K562 (cell line): ENCODE results near the gene GFRA1. TPM values are rescaled to one million over a fixed set of nuclear protein-coding genes. Genes with fewer than 3 reads are reported as not detected.

Experiments
- ATAC-seq: fragments of 200-7000 bp; cut with Tn5 transposase; 3 replicates; pipeline ENCODE4 v1.9.1; 2020; ENCODE audit warnings: moderate library complexity
- BruUV-seq: library from RNA; stranded (reverse); fragments of 400-500 nt; replicated peaks from 2 replicates; lab custom pipeline; 2021; lab: Mats Ljungman, UMichigan
- CTCF ChIA-PET: fragments of 300-600 bp; formaldehyde crosslinking; extraction: SDS; loops from one replicate; lab custom pipeline; 2021; ENCODE audit warnings: low intra/inter-chr PET ratio; lab: Yijun Ruan, JAX
- POLR2A ChIA-PET: fragments of 300-600, 350-650 bp; sonication (Branson Sonifier 250); formaldehyde crosslinking; extraction: SDS; loops from one replicate; lab custom pipeline; 2021; ENCODE audit warnings: antibody characterized with exemption, inconsistent platforms; lab: Yijun Ruan, JAX
- DNase-seq, 4 experiments: peaks; one replicate each; pipeline versions ENCODE4 v3.0.0 to v3.0.0-alpha.2; 2011 to 2018; ENCODE audit warnings: low spot score in 3 of 4, mixed read lengths in 3 of 4; ENCODE audit errors: extremely low read depth in 1 of 4
- FAIRE-seq: peaks from 2 replicates; lab custom pipeline; 2011; peaks lifted over from hg19 to GRCh38; lab: Jason Lieb, UNC
- H2AFZ ChIP-seq: 2 replicates; pipeline ENCODE4 v1.6.0; 2011; ENCODE audit warnings: low read depth, low read length, control low read depth, inconsistent platforms
- H3K27ac ChIP-seq: fragments of 200-600 bp; 3 replicates; pipeline ENCODE4 v1.8.0; 2011; ENCODE audit warnings: low read depth, mild to moderate bottlenecking, control low read depth, inconsistent platforms, low read length, moderate library complexity, mixed read lengths; ENCODE audit errors: extremely low read depth
- H3K27me3 ChIP-seq, 2 experiments: fragments of 300-600 bp in 1 of 2; 2 replicates in 1 of 2; 3 replicates in 1 of 2; pipeline versions ENCODE4 v1.6.0 to v1.8.0; 2011; ENCODE audit warnings: inconsistent platforms in 2 of 2, low read length in 2 of 2, mild to moderate bottlenecking in 1 of 2, mixed read lengths in 1 of 2, moderate library complexity in 1 of 2; ENCODE audit not compliant: control insufficient read depth in 2 of 2, insufficient read depth in 2 of 2
- H3K36me3 ChIP-seq: fragments of 300-600 bp; 3 replicates; pipeline ENCODE4 v1.8.0; 2011; ENCODE audit warnings: mild to moderate bottlenecking, low read length, inconsistent platforms; ENCODE audit not compliant: control insufficient read depth, insufficient read depth
- H3K4me1 ChIP-seq, 2 experiments: fragments of 200-600 bp in 1 of 2; replicated peaks in 1 of 2; 2 replicates in 1 of 2; 3 replicates in 1 of 2; pipeline versions ENCODE4 v1.5.1 to v1.8.0; 2011; ENCODE audit warnings: inconsistent platforms in 2 of 2, low read length in 2 of 2, mild to moderate bottlenecking in 1 of 2, mixed read lengths in 1 of 2, moderate library complexity in 1 of 2; ENCODE audit not compliant: control insufficient read depth in 2 of 2, insufficient read depth in 2 of 2
- H3K4me2 ChIP-seq: 2 replicates; pipeline ENCODE4 v1.6.1; 2011; ENCODE audit warnings: low read length, control low read depth, inconsistent platforms, mixed read lengths; ENCODE audit not compliant: insufficient read depth
- H3K4me3 ChIP-seq: fragments of 200-600 bp; sonication (generic), shearing (Covaris generic); 2 replicates; pipeline ENCODE4 v1.5.1; 2016; ENCODE audit warnings: control low read depth, inconsistent platforms
- H3K79me2 ChIP-seq: fragments of 200-600 bp; 3 replicates; pipeline ENCODE4 v1.8.0; 2011; ENCODE audit warnings: low read length, inconsistent platforms; ENCODE audit not compliant: control insufficient read depth, insufficient read depth
- H3K9ac ChIP-seq, 2 experiments: 2 replicates each; pipeline versions ENCODE4 v1.6.0 to v1.6.1; 2011; ENCODE audit warnings: low read depth in 2 of 2, low read length in 2 of 2, control low read depth in 1 of 2, inconsistent platforms in 1 of 2, mild to moderate bottlenecking in 1 of 2, mixed read lengths in 1 of 2; ENCODE audit not compliant: insufficient read depth in 1 of 2
- H3K9me1 ChIP-seq: one replicate; pipeline ENCODE4 v1.6.0; 2011; ENCODE audit warnings: inconsistent platforms, mild to moderate bottlenecking, low read length, moderate library complexity; ENCODE audit not compliant: control insufficient read depth, insufficient read depth
- H3K9me3 ChIP-seq: replicated peaks from 2 replicates; pipeline ENCODE4 v1.5.1; 2011; ENCODE audit warnings: low read depth, low read length, inconsistent platforms; ENCODE audit not compliant: control insufficient read depth, insufficient read depth
- H4K20me1 ChIP-seq: replicated peaks from 2 replicates; pipeline ENCODE4 v1.6.1; 2011; ENCODE audit warnings: low read length, inconsistent platforms, mixed read lengths; ENCODE audit not compliant: control insufficient read depth, insufficient read depth
- EP400 ChIP-seq: fragments of 450-650 bp; IDR thresholded peaks from 2 replicates; pipeline ENCODE4 v1.6.1; 2017; ENCODE audit warnings: antibody characterized with exemption, mild to moderate bottlenecking, moderate library complexity
- MLX ChIP-seq, 2 experiments: fragments of 450-650 bp in 1 of 2; sonication (generic) in 1 of 2; formaldehyde crosslinking; conservative IDR thresholded peaks; 2 replicates each; pipeline versions ENCODE4 v1.4.0 to v1.8.1; 2020 to 2022; ENCODE audit warnings: mild to moderate bottlenecking in 1 of 2, missing genetic modification reagents in 1 of 2
- NFE2 ChIP-seq: IDR thresholded peaks from 2 replicates; pipeline ENCODE4 v1.6.1; 2014; ENCODE audit warnings: antibody characterized with exemption, low read depth
- RBM25 ChIP-seq: fragments of 200-400 bp; formaldehyde crosslinking; IDR thresholded peaks from 2 replicates; pipeline ENCODE4 v1.6.1; 2018; ENCODE audit warnings: low read length, low read depth, moderate library complexity; ENCODE audit not compliant: severe bottlenecking
- ZFP36 ChIP-seq: fragments of 150-350 bp; IDR thresholded peaks from 2 replicates; pipeline ENCODE4 v1.6.1; 2018; ENCODE audit warnings: low read length, low read depth; ENCODE audit not compliant: partially characterized antibody
- ZNF764 ChIP-seq: fragments of 250-450 bp; sonication (Bioruptor Pico); IDR thresholded peaks from 2 replicates; pipeline ENCODE4 v1.4.0; 2020; ENCODE audit warnings: low read depth, mild to moderate bottlenecking, moderate library complexity
- WGBS: fragments of 100-300 bp; shearing (Covaris generic); methylation state at CpG from one replicate; pipeline ENCODE4 v1.1.6; 2016; ENCODE audit warnings: low coverage, mixed read lengths; ENCODE audit not compliant: insufficient coverage; ENCODE audit errors: missing lambda C conversion rate; 5-methylcytosine and 5-hydroxymethylcytosine counted together
- in situ Hi-C: fragments of 300-500 bp; cut with MboI; formaldehyde crosslinking; loops from 4 replicates; pipeline ENCODE4 v1.15.0; 2018; ENCODE audit warnings: inconsistent platforms, mixed read lengths
- intact Hi-C: fragments of 100-400 bp; cut with micrococcal nuclease; formaldehyde crosslinking; loops from 2 replicates; pipeline ENCODE4 v1.14.2; 2022
- polyA plus RNA-seq, 8 experiments: library from polyadenylated mRNA; depleted of rRNA in 4 of 8; stranded (reverse) in 5 of 8; unstranded in 3 of 8; fragments of >200 nt; fragmentation: Nextera tagmentation in 2 of 8; fragmentation: Illumina TruSeq in 1 of 8; extraction: Ambion mirVana in 2 of 8; extraction: Trizol in 1 of 8; gene quantifications; 2 replicates each; pipeline versions ENCODE4 v1.2.1 to v1.2.3, GENCODE V29; 2011 to 2014; ENCODE audit warnings: inconsistent platforms in 1 of 8, missing spikeins in 1 of 8
- total RNA-seq, 7 experiments: library from RNA; depleted of rRNA in 6 of 7; stranded (reverse); fragments of >200 nt in 6 of 7; fragmentation: Illumina TruSeq in 2 of 7; extraction: Trizol in 2 of 7; gene quantifications; 2 replicates each; pipeline versions ENCODE4 v1.2.1 to v1.2.3, GENCODE V29; 2011 to 2021; ENCODE audit warnings: low replicate concordance in 1 of 7

The GFRA1 gene
- total and polyA plus RNA-seq, 9 of the 15 experiments (the other 6 are each of a cell fraction or from before 2014, with no cell fraction given) = 0.04 TPM; not detected in 8

GRCh38 chr10:116259638-116260037 is 13.4 kb downstream of the GFRA1 start:
- H4K20me1 ChIP-seq = no peaks in the 10 kb centered on the region

GRCh38 chr10:116257785-116258184 is 15.2 kb downstream of the GFRA1 start:
- Histone ChIP-seq H3K36me3 (no peaks in the 10 kb centered on the region), H3K27ac (no peak overlapping the region), H4K20me1 (no peaks in the 10 kb centered on the region), H3K9me3 (no peaks in the 10 kb centered on the region), H3K27me3 (no peaks in the 10 kb centered on the region), H3K9me1 (no peaks in the 10 kb centered on the region), H3K4me2 (no peak overlapping the region), H2AFZ (no peak overlapping the region), H3K9ac (no peak overlapping the region)
- ChIA-PET POLR2A (no interaction called here), CTCF (no interaction called here)
- FAIRE-seq (no peak), ATAC-seq (no peak), DNase-seq (no peak)
- BruUV-seq = no TSS peak
- TF ChIP-seq EP400 (no peak), MLX (CRISPR knock-in tag; conservative IDR thresholded peaks at IDR 0.05) (no peak), ZNF764 (CRISPR knock-in tag) (no peak)
- TF ChIP-seq, all 486 proteins: peak for 0
- Histone ChIP-seq H3K4me1 (no peaks in the 10 kb centered on the region), H3K4me3 (no peak overlapping the region), H3K79me2 (no peaks in the 10 kb centered on the region)
- intact Hi-C loops (no loop called here), in situ Hi-C loops (no loop called here)
- 0% methylated on average over 3 of the region's 5 CpGs for WGBS

More at GRCh38 chr10:116259638-116260037, 13.4 kb downstream of the GFRA1 start:
- no peak for ATAC-seq
- DNase-seq = no peak
- Histone ChIP-seq H3K36me3 (no peaks in the 10 kb centered on the region), H3K4me1 (no peaks in the 10 kb centered on the region), H2AFZ (no peak overlapping the region), H3K27ac (no peak overlapping the region), H3K9ac (no peak overlapping the region), H3K9me1 (no peaks in the 10 kb centered on the region), H3K4me3 (no peak overlapping the region), H3K27me3 (no peaks in the 10 kb centered on the region), H3K9me3 (no peaks in the 10 kb centered on the region), H3K79me2 (no peaks in the 10 kb centered on the region), H3K4me2 (no peak overlapping the region)
- 0% methylated on average over 2 of the region's 3 CpGs for WGBS
- TF ChIP-seq NFE2 (no peak), ZFP36 (peak; percentile 33), RBM25 (peak; percentile 90)
- in situ Hi-C loops (no loop called here), intact Hi-C loops (no loop called here)
- CTCF ChIA-PET = no interaction called here
- POLR2A ChIA-PET = no interaction called here
- FAIRE-seq = no peak
- BruUV-seq = no TSS peak
